Hepatocyte (in vitro differentiated cells): ENCODE measurements around the gene PAX7. TPM values are rescaled to one million over a fixed set of nuclear protein-coding genes. Genes with fewer than 3 reads are reported as not detected.

Experiments
- DNase-seq: peaks from one replicate; pipeline ENCODE4 v3.0.0-alpha.2; 2016; ENCODE audit warnings: low spot score
- H2AFZ ChIP-seq: fragments of 200-600 bp; sonication (generic); 2 replicates; pipeline ENCODE4 v1.6.0; 2016; ENCODE audit warnings: antibody characterized with exemption, mild to moderate bottlenecking
- H3K27ac ChIP-seq: fragments of 200-600 bp; sonication (generic); 2 replicates; pipeline ENCODE4 v1.5.1; 2016; ENCODE audit warnings: mild to moderate bottlenecking
- H3K27me3 ChIP-seq: fragments of 200-600 bp; sonication (generic); 2 replicates; pipeline ENCODE4 v1.6.1; 2016
- H3K36me3 ChIP-seq: fragments of 200-600 bp; sonication (generic); replicated peaks from 2 replicates; pipeline ENCODE4 v1.5.1; 2016; ENCODE audit warnings: low read depth; ENCODE audit not compliant: insufficient read depth
- H3K4me1 ChIP-seq: fragments of 200-600 bp; sonication (generic); 2 replicates; pipeline ENCODE4 v1.5.1; 2016; ENCODE audit warnings: mild to moderate bottlenecking, moderate library complexity; ENCODE audit not compliant: insufficient read depth
- H3K4me2 ChIP-seq: fragments of 200-600 bp; sonication (generic); 2 replicates; pipeline ENCODE4 v1.6.0; 2016
- H3K4me3 ChIP-seq: fragments of 200-600 bp; sonication (generic); 2 replicates; pipeline ENCODE4 v1.5.1; 2016; ENCODE audit warnings: mild to moderate bottlenecking
- H3K79me2 ChIP-seq: fragments of 200-600 bp; sonication (generic); 2 replicates; pipeline ENCODE4 v1.6.0; 2017; ENCODE audit warnings: mild to moderate bottlenecking
- H3K9me2 ChIP-seq: fragments of 200-600 bp; sonication (generic); replicated peaks from 2 replicates; pipeline ENCODE4 v1.6.0; 2017; ENCODE audit warnings: mild to moderate bottlenecking; ENCODE audit not compliant: insufficient read depth
- H3K9me3 ChIP-seq: fragments of 200-600 bp; sonication (generic); 2 replicates; pipeline ENCODE4 v1.5.1; 2016; ENCODE audit warnings: low read depth, mild to moderate bottlenecking
- H4K20me1 ChIP-seq: fragments of 200-600 bp; sonication (generic); 2 replicates; pipeline ENCODE4 v1.6.0; 2016; ENCODE audit warnings: mild to moderate bottlenecking; ENCODE audit not compliant: insufficient read depth, poor library complexity, severe bottlenecking
- EZH2 ChIP-seq: fragments of 200-600 bp; sonication (generic); IDR thresholded peaks from 2 replicates; pipeline ENCODE4 v1.6.1; 2016; ENCODE audit warnings: antibody characterized with exemption, mild to moderate bottlenecking, borderline replicate concordance
- EZH2phosphoT487 ChIP-seq: fragments of 200-600 bp; sonication (generic); IDR thresholded peaks from one replicate; pipeline ENCODE4 v1.6.1; 2018; ENCODE audit warnings: antibody characterized with exemption, mild to moderate bottlenecking, low read depth, moderate library complexity; ENCODE audit not compliant: unreplicated experiment, severe bottlenecking
- WGBS: methylation state at CpG from one replicate; pipeline ENCODE4 v1.1.6; 2016; ENCODE audit warnings: low lambda C conversion rate; ENCODE audit errors: missing lambda C conversion rate; 5-methylcytosine and 5-hydroxymethylcytosine counted together
- polyA plus RNA-seq: library from polyadenylated mRNA; unstranded; fragments of >200 nt; fragmentation: Nextera tagmentation; extraction: Ambion mirVana; gene quantifications from 2 replicates; pipeline ENCODE4 v1.2.1, GENCODE V29; 2016
- small RNA-seq: library from RNA; depleted of rRNA; stranded (forward); fragments of <200 nt; gene quantifications from one replicate; pipeline ENCODE3, GENCODE V24; 2014
- total RNA-seq: library from RNA; depleted of rRNA; stranded (reverse); fragments of >200 nt; gene quantifications from 2 replicates; pipeline ENCODE4 v1.2.3, GENCODE V29; 2014
- TF ChIP-seq, protein P1 (sequence below): fragments of 200-600 bp; sonication (generic); IDR thresholded peaks from 2 replicates; pipeline ENCODE4 v1.5.1; 2016; ENCODE audit warnings: antibody characterized with exemption, mild to moderate bottlenecking; ENCODE audit not compliant: poor library complexity

PAX7 gene
- total and polyA plus RNA-seq, 2 experiments from 2014 or later, result not detected

DNA sequence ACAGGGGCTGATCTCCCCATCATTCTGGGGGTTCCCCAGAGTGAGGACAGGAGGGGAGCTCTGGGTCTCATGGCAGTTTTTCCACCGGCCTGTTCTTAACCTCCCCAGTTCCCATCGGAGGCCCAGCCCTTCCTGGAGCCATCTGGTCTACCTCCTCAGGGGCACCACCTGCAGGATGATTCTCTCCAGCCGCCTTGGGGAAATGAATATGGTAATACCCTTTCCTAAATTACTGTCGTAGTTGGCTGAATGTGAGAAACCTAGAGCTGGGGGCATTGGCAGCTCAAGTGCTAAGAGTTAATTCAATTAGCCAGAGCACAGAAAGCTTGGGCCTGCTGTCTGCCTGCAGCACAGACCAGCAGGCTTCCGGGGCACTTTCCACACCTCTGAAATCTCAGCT is 163.9 kb downstream of the PAX7 start:
- H3K36me3 ChIP-seq, result no peaks in the 10 kb centered on the region
- no peak overlapping the region for H3K4me2 ChIP-seq
- no peak for TF ChIP-seq EZH2phosphoT487
- TF ChIP-seq, protein P1, sequence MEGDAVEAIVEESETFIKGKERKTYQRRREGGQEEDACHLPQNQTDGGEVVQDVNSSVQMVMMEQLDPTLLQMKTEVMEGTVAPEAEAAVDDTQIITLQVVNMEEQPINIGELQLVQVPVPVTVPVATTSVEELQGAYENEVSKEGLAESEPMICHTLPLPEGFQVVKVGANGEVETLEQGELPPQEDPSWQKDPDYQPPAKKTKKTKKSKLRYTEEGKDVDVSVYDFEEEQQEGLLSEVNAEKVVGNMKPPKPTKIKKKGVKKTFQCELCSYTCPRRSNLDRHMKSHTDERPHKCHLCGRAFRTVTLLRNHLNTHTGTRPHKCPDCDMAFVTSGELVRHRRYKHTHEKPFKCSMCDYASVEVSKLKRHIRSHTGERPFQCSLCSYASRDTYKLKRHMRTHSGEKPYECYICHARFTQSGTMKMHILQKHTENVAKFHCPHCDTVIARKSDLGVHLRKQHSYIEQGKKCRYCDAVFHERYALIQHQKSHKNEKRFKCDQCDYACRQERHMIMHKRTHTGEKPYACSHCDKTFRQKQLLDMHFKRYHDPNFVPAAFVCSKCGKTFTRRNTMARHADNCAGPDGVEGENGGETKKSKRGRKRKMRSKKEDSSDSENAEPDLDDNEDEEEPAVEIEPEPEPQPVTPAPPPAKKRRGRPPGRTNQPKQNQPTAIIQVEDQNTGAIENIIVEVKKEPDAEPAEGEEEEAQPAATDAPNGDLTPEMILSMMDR, result no peak
- TF ChIP-seq EZH2, result no peak
- no peaks in the 10 kb centered on the region for H3K9me2 ChIP-seq
- no peak for DNase-seq
- H2AFZ ChIP-seq, result no peak overlapping the region
- no peaks in the 10 kb centered on the region for H3K79me2 ChIP-seq
- no peaks in the 10 kb centered on the region for H4K20me1 ChIP-seq
- 18% methylated on average over 5 of the region's 5 CpGs for WGBS
- H3K9me3 ChIP-seq, result no peaks in the 10 kb centered on the region
- H3K27me3 ChIP-seq, result peaks cover 16% of the 10 kb centered on the region
- no peak overlapping the region for H3K4me3 ChIP-seq
- no peak overlapping the region for H3K27ac ChIP-seq
- no peaks in the 10 kb centered on the region for H3K4me1 ChIP-seq

DNA sequence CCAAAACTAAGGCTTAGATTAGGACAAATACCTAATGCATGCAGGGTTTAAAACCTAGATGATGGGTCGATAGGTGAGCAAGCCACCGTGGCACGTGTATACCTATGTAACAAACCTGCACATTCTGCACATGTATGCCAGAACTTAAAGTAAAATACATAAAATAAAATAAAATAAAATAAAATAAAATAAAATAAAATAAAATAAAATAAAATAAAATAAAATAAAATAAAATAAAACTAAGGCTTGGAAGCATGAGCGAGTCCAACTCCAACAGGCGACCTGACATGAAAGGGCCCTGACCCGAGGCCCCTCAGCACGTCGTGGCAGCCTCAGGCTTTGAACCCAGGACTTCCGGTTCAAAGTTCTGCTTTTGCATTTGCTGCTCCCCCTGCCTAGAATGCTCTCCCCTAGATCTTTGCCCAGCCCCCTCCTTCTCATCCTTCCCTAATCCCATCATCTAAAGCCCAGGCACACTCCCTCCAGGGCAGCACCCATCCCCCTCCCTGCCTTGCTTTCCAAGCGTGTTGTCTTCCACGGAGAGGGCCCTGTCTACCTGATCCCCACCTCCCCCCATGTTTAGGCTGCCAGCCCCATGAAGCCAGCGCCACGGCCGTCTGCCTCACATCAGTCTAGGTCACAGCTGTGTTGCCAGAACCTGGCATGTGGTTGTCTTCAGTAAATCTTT is 164.5 kb downstream of the PAX7 start:
- Histone ChIP-seq H3K4me1 (no peaks in the 10 kb centered on the region), H3K4me2 (no peak overlapping the region), H3K4me3 (no peak overlapping the region), H3K9me2 (no peaks in the 10 kb centered on the region), H3K9me3 (no peaks in the 10 kb centered on the region), H3K79me2 (no peaks in the 10 kb centered on the region), H3K27me3 (peaks cover 15% of the 10 kb centered on the region), H2AFZ (no peak overlapping the region), H3K27ac (no peak overlapping the region), H3K36me3 (no peaks in the 10 kb centered on the region), H4K20me1 (no peaks in the 10 kb centered on the region)
- 69% methylated on average over 14 of the region's 14 CpGs for WGBS
- DNase-seq, result no peak
- TF ChIP-seq EZH2 (no peak), EZH2phosphoT487 (no peak)
- TF ChIP-seq, protein P1, result no peak

DNA sequence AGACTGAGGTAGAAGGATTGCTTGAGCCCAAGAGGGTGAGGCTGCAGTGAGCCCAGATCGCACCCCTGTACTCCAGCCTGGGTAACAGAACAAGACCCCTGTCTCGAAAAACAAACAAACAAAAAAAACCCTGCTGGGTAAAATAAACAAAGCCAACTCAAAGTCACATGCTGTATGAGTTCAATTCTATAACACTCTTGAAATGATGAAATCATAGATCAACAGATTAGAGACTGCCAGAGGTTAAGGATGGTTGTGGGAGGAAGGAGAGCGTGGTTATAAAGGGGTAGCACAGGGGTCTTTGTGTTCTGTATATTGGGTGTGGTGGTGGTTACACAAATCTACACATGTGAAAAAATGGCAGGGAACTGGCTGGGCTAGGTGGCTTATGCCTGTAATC is 166.3 kb downstream of the PAX7 start:
- no peaks in the 10 kb centered on the region for H4K20me1 ChIP-seq
- H3K27ac ChIP-seq, result no peak overlapping the region
- no peak overlapping the region for H3K4me2 ChIP-seq
- H3K4me1 ChIP-seq, result no peaks in the 10 kb centered on the region
- no peaks in the 10 kb centered on the region for H3K36me3 ChIP-seq
- TF ChIP-seq, protein P1, result no peak
- TF ChIP-seq EZH2 (no peak), EZH2phosphoT487 (no peak)
- H3K9me2 ChIP-seq, result no peaks in the 10 kb centered on the region
- H2AFZ ChIP-seq, result no peak overlapping the region
- H3K27me3 ChIP-seq, result peaks cover 6% of the 10 kb centered on the region
- DNase-seq, result no peak
- H3K9me3 ChIP-seq, result no peaks in the 10 kb centered on the region
- no peak overlapping the region for H3K4me3 ChIP-seq
- H3K79me2 ChIP-seq, result no peaks in the 10 kb centered on the region
- WGBS, result 75% methylated on average over 3 of the region's 3 CpGs

Small RNA genes lying within 50 kb of the gene (small RNA-seq; reads per million reads assigned to genes)
- gene AL031737.1, result not detected

Other genes with a start within 250 kb of the PAX7 start
- gene KLHDC7A, start 149.9 kb upstream of the PAX7 start, total RNA-seq, result 2.3 and 2.4 TPM in 2 replicates
- 0.56 and 2.2 TPM in 2 replicates for gene KLHDC7A, start 149.9 kb upstream of the PAX7 start, polyA plus RNA-seq
- not detected in 2 replicates for gene TAS1R2, start 228.8 kb downstream of the PAX7 start, total RNA-seq
- not detected in 2 replicates for gene TAS1R2, start 228.8 kb downstream of the PAX7 start, polyA plus RNA-seq